CD4-positive, alpha-beta T cell (primary cell): ENCODE measurements around the gene SLC2A4. TPM values are rescaled to one million over a fixed set of nuclear protein-coding genes. Genes with fewer than 3 reads are reported as not detected.
A peak's percentile ranks its signal among the peaks of the same experiment; 100 is the strongest.
"Not testable (repeated sequence)": the region's sequence is repeated elsewhere in the genome, so short reads cannot be mapped to it uniquely, and the experiment has no call there.

Experiments
- ATAC-seq: fragments of 200-7000 bp; cut with Tn5 transposase; one replicate; pipeline ENCODE4 v1.10.0; 2022; ENCODE audit warnings: mild to moderate bottlenecking; ENCODE audit not compliant: poor library complexity
- CTCF ChIA-PET: fragments of 350-600 bp; sonication (Branson Sonifier 250); formaldehyde crosslinking; loops from one replicate; lab custom pipeline; 2021; ENCODE audit warnings: antibody characterized with exemption, inconsistent platforms; lab: Charles Lee
- POLR2A ChIA-PET: fragments of 350-600 bp; sonication (Branson Sonifier 250); formaldehyde crosslinking; loops from one replicate; lab custom pipeline; 2021; ENCODE audit warnings: antibody characterized with exemption, inconsistent platforms; lab: Charles Lee
- DNase-seq, 14 experiments: peaks; one replicate each; pipeline ENCODE4 v3.0.0-alpha.2; 2013 to 2020; ENCODE audit warnings: mixed read lengths in 2 of 14
- H3K27ac ChIP-seq, 2 donors: one replicate each; pipeline versions ENCODE4 v1.5.1 to v1.7.0; 2013; ENCODE audit warnings: low read length in 2 of 2, low read depth in 1 of 2, mild to moderate bottlenecking in 1 of 2
- H3K27me3 ChIP-seq, 2 experiments: 1 replicate in 1 of 2; 2 replicates in 1 of 2; pipeline versions ENCODE4 v1.6.1 to v1.7.0; 2013; ENCODE audit warnings: low read length in 2 of 2, control low read depth in 1 of 2, mild to moderate bottlenecking in 1 of 2, moderate library complexity in 1 of 2; ENCODE audit not compliant: insufficient read depth in 2 of 2, control insufficient read depth in 1 of 2
- H3K36me3 ChIP-seq: one replicate; pipeline ENCODE4 v1.6.1; 2013; ENCODE audit warnings: low read length, control low read depth; ENCODE audit not compliant: insufficient read depth
- H3K4me1 ChIP-seq: one replicate; pipeline ENCODE4 v1.6.1; 2013; ENCODE audit warnings: low read length, control low read depth; ENCODE audit not compliant: insufficient read depth
- H3K4me3 ChIP-seq: one replicate; pipeline ENCODE4 v1.5.1; 2013; ENCODE audit warnings: mild to moderate bottlenecking, low read length, moderate library complexity
- H3K9me3 ChIP-seq, 2 experiments: 1 replicate in 1 of 2; 2 replicates in 1 of 2; pipeline versions ENCODE4 v1.6.1 to v1.7.0; 2013; ENCODE audit warnings: low read length in 2 of 2, mild to moderate bottlenecking in 2 of 2, control low read depth in 1 of 2, moderate library complexity in 1 of 2; ENCODE audit not compliant: control insufficient read depth in 1 of 2, insufficient read depth in 1 of 2
- H3K27ac Mint-ChIP-seq: one replicate; pipeline ENCODE4 v1.8.0; 2020; ENCODE audit warnings: mixed read lengths
- H3K27me3 Mint-ChIP-seq: one replicate; pipeline ENCODE4 v1.8.0; 2021; ENCODE audit warnings: mixed read lengths
- H3K36me3 Mint-ChIP-seq: one replicate; pipeline ENCODE4 v1.8.0; 2021; ENCODE audit warnings: low read depth, mixed read lengths
- H3K4me1 Mint-ChIP-seq: one replicate; pipeline ENCODE4 v1.8.0; 2021; ENCODE audit warnings: low read depth, mixed read lengths
- H3K4me3 Mint-ChIP-seq: one replicate; pipeline ENCODE4 v1.8.0; 2020; ENCODE audit warnings: mild to moderate bottlenecking, mixed read lengths
- H3K9me3 Mint-ChIP-seq: one replicate; pipeline ENCODE4 v1.8.0; 2020; ENCODE audit warnings: mixed read lengths
- CTCF ChIP-seq: fragments of 200-600 bp; IDR thresholded peaks from one replicate; pipeline ENCODE4 v1.8.0; 2022; ENCODE audit warnings: antibody characterized with exemption, mild to moderate bottlenecking
- intact Hi-C, 2 experiments: fragments of 100-400 bp; cut with DNase I in 1 of 2; cut with micrococcal nuclease in 1 of 2; formaldehyde crosslinking; loops; one replicate each; pipeline versions ENCODE4 v1.15.1 to v1.9.0; 2023 to 2025; cut with DNase I, micrococcal nuclease
- total RNA-seq, 174 experiments: library from RNA in 2 of 174; stranded (reverse) in 2 of 174; gene quantifications; one replicate each; pipeline ENCODE4 v1.2.3 and lab custom pipeline; 2021 to 2026

The SLC2A4 gene
- total RNA-seq, 2 experiments from 2014 or later: not detected

- Histone ChIP-seq H3K4me3 (no peak overlapping the region), H3K4me1 (peaks cover 89% of the 10 kb centered on the region), H3K36me3 (peaks cover 23% of the 10 kb centered on the region), H3K27me3 (no peaks in the 10 kb centered on the region), H3K27ac (peak overlapping the region; percentile 55 to 64), H3K9me3 (no peaks in the 10 kb centered on the region)
- POLR2A ChIA-PET: interaction anchor here (0.8 to 6.2 kb wide), 5 partner anchors 14 to 352 kb away, joined by 3 to 96 read pairs (median 27); partner anchors contain the start of genes KCTD11 and TP53
- Mint-ChIP-seq H3K4me1 (peaks cover 56% of the 10 kb centered on the region), H3K4me3 (peak overlapping the region; percentile 89), H3K9me3 (no peaks in the 10 kb centered on the region), H3K36me3 (peaks cover 40% of the 10 kb centered on the region), H3K27me3 (no peaks in the 10 kb centered on the region), H3K27ac (peak overlapping the region; percentile 91)
- TF ChIP-seq CTCF: no peak
- ATAC-seq: no peak
- no peak for DNase-seq
- intact Hi-C loops: no loop called here
- CTCF ChIA-PET: interaction anchor here (1.5 kb wide), 1 partner anchor 15 kb away, joined by 7 read pairs; no protein-coding TSS in a partner anchor
Measured at GRCh38 chr17:7334938-7335538, 53.5 kb downstream of the SLC2A4 start.

DNA sequence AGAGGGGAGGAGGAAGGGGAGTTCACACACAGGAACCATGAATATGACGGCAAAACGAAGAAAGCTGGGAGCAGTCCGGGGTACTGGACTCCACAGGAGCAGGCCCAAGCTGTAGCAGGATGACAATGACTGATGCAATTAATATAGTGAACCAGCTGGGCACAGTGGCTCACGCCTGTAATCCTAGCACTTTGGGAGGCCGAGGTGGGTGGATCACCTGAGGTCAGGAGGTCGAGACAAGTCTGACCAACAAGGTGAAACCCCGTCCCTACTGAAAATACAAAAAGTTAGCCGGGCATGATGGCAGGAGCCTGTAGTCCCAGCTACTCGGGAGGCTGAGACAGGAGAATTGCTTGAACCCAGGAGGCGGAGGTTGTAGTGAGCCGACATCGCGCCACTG is 54.2 kb downstream of the SLC2A4 start:
- Mint-ChIP-seq H3K27ac (peak overlapping the region; percentile 91), H3K4me1 (peaks cover 53% of the 10 kb centered on the region), H3K36me3 (peaks cover 45% of the 10 kb centered on the region), H3K4me3 (peak overlapping the region; percentile 89)
- POLR2A ChIA-PET: interaction anchor here (0.9 to 6.2 kb wide), 26 partner anchors 8 to 351 kb away, joined by 3 to 96 read pairs (median 6); partner anchors contain the start of genes DVL2, GABARAP, GPS2 and KCTD11
- H3K4me3 ChIP-seq: peak overlapping the region; percentile 91
- ATAC-seq, H3K9me3 Mint-ChIP-seq, H3K27me3 ChIP-seq, H3K9me3 ChIP-seq, H3K27me3 Mint-ChIP-seq, DNase-seq: not testable (repeated sequence)
- CTCF ChIA-PET: interaction anchor here (0.9 to 2.5 kb wide), 11 partner anchors 9 to 225 kb away, joined by 3 to 12 read pairs (median 7); partner anchors contain the start of genes SENP3, SLC2A4 and TMEM95
- H3K36me3 ChIP-seq: peaks cover 30% of the 10 kb centered on the region
- peak overlapping the region; percentile 55 to 64 for H3K27ac ChIP-seq
- H3K4me1 ChIP-seq: peaks cover 85% of the 10 kb centered on the region
- intact Hi-C loops: loop anchor here in 1 of 2 experiments (2.0 kb wide), 1 partner anchor 15 kb away; no protein-coding TSS in a partner anchor

DNA sequence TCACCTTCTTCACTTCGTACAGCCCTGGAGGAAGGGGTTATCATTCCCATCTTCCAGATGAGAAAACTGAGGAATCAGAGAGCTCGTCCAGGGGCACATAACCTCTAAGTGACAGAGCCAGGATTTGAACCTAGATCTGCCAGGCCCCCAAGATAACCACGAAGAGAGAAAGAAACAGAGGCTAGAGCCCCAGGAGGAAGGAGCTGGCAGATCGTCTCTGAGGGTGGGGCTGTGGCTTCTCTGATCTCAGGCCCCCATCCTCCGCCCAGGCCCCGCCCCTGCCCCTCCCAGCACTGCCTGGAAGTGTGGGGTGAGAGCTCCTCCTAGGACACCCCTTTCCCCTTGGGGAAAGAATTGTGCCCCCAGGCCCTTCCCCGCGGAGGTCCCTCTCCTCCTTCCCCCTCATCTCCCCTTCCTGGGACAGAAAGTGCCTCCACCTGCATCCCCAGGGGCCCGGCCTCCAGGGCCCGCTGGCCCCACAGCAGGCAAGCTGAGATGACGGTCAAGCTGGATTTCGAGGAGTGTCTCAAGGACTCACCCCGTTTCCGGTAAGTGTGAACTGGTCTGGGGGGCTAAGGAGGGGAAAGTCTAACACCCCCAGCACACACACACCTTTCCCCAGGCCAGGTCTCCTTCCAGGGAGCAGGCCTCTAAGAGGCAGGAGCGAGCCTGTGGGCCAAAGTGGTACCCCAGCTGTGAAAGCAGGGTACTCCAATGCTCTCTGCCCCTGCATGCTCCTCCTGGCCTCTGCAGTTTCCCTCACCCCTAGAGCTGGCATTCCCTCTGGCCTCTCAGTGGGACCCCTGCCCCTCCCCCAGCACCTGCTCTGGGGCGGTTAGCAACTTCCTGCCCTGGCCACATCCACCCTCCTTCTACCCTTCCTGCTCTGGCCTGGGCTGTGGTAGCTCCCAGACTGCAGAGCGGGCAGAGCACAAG is 55.0 kb downstream of the SLC2A4 start, which contains the start of gene ACAP1:
ACAP1 (plus strand) TSS at position 290 of the 936 bp plus-strand sequence; CDS start at position 496, 206 bp downstream.
- ATAC-seq (peak; percentile 96), DNase-seq (peak; percentile 75 to 95 (median 90))
- ChIA-PET POLR2A (interaction anchor here (0.7 to 6.2 kb wide), 34 partner anchors 9 to 350 kb away, joined by 3 to 96 read pairs (median 6); partner anchors contain the start of genes DVL2, FXR2, GABARAP and GPS2), CTCF (interaction anchor here (0.9 to 2.5 kb wide), 14 partner anchors 9 to 224 kb away, joined by 3 to 12 read pairs (median 4); partner anchors contain the start of genes GPS2, SENP3, SLC2A4 and TMEM95)
- Mint-ChIP-seq H3K36me3 (peaks cover 48% of the 10 kb centered on the region), H3K27ac (peak within 1 kb of the TSS; percentile 91), H3K9me3 (no peaks in the 10 kb centered on the region), H3K4me1 (peaks cover 52% of the 10 kb centered on the region), H3K4me3 (peak within 1 kb of the TSS; percentile 89), H3K27me3 (no peaks in the 10 kb centered on the region)
- H3K4me3 ChIP-seq: peak within 1 kb of the TSS; percentile 91
- peak within 1 kb of the TSS; percentile 55 to 64 for H3K27ac ChIP-seq
- no peaks in the 10 kb centered on the region for H3K27me3 ChIP-seq
- no peaks in the 10 kb centered on the region for H3K9me3 ChIP-seq
- H3K4me1 ChIP-seq: peaks cover 88% of the 10 kb centered on the region
- no peak for TF ChIP-seq CTCF
- H3K36me3 ChIP-seq: peaks cover 36% of the 10 kb centered on the region
- intact Hi-C loops: loop anchor here in 1 of 2 experiments (2.0 kb wide), 1 partner anchor 14 kb away; no protein-coding TSS in a partner anchor

- not testable (repeated sequence) for ATAC-seq, H3K27me3 ChIP-seq, DNase-seq, H3K9me3 ChIP-seq, H3K9me3 Mint-ChIP-seq, H3K27me3 Mint-ChIP-seq
- Histone ChIP-seq H3K27ac (peak overlapping the region in 1 of 2 donors; percentile 64), H3K36me3 (peaks cover 47% of the 10 kb centered on the region), H3K4me3 (peak overlapping the region; percentile 91), H3K4me1 (peaks cover 86% of the 10 kb centered on the region)
- ChIA-PET CTCF (interaction anchor here (1.8 to 2.5 kb wide), 5 partner anchors 13 to 223 kb away, joined by 7 to 12 read pairs (median 10); partner anchors contain the start of genes SENP3 and TMEM95), POLR2A (interaction anchor here (0.6 to 6.2 kb wide), 22 partner anchors 7 to 885 kb away, joined by 3 to 96 read pairs (median 8); partner anchors contain the start of genes GABARAP, GPS2, KCTD11 and NEURL4)
- intact Hi-C loops: loop anchor here in 1 of 2 experiments (2.0 kb wide), 1 partner anchor 13 kb away; no protein-coding TSS in a partner anchor
- Mint-ChIP-seq H3K4me1 (peaks cover 46% of the 10 kb centered on the region), H3K27ac (peak overlapping the region; percentile 91), H3K36me3 (peaks cover 56% of the 10 kb centered on the region), H3K4me3 (peak overlapping the region; percentile 89)
Measured at GRCh38 chr17:7337600-7337999, 56.1 kb downstream of the SLC2A4 start.
